Cardiac ventricle fibroblast (primary cell): Measurements from ENCODE around the gene SPO11. TPM values are rescaled to one million over a fixed set of nuclear protein-coding genes. Genes with fewer than 3 reads are reported as not detected.

Source experiments
- total RNA-seq: library from RNA; depleted of rRNA; stranded (reverse); fragments of >200 nt; gene quantifications from 2 replicates; pipeline ENCODE4 v1.2.3, GENCODE V29; 2015

The SPO11 gene, protein sequence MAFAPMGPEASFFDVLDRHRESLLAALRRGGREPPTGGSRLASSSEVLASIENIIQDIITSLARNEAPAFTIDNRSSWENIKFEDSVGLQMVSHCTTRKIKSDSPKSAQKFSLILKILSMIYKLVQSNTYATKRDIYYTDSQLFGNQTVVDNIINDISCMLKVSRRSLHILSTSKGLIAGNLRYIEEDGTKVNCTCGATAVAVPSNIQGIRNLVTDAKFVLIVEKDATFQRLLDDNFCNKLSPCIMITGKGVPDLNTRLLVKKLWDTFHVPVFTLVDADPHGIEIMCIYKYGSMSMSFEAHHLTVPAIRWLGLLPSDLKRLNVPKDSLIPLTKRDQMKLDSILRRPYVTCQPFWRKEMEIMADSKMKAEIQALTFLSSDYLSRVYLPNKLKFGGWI
- total RNA-seq, result not detected in 2 replicates

DNA sequence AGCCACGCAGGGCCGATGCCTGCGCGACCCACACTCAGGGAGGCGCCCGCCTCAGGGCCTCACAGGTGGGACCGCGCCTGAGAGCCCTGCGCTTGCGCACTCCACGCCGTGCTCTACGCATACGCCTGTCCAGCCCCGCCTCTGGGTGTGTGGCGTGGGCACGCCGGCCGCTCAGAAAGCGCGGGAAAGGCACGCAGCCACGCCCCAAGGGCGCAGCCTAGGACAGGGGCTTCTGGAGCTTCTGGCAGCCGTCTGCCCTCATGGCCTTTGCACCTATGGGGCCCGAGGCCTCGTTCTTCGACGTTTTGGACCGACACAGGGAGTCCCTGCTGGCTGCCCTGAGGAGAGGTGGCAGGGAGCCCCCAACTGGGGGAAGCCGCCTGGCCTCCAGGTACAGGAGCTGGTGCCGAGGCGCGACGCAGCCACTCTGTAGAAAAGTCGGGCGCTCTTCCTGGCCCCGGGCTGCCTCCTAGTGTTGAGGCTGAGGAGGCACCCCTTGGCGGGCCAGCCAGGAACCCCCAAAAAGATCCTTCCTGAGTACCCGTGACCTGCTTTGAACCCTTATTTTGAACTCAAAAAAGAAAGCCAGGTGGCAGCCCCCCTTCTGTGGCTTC is at the start of gene SPO11:
TSS of gene SPO11 (plus strand) at position 196 of the 614 bp plus-strand sequence. CDS start at position 261, 65 bp downstream.

DNA sequence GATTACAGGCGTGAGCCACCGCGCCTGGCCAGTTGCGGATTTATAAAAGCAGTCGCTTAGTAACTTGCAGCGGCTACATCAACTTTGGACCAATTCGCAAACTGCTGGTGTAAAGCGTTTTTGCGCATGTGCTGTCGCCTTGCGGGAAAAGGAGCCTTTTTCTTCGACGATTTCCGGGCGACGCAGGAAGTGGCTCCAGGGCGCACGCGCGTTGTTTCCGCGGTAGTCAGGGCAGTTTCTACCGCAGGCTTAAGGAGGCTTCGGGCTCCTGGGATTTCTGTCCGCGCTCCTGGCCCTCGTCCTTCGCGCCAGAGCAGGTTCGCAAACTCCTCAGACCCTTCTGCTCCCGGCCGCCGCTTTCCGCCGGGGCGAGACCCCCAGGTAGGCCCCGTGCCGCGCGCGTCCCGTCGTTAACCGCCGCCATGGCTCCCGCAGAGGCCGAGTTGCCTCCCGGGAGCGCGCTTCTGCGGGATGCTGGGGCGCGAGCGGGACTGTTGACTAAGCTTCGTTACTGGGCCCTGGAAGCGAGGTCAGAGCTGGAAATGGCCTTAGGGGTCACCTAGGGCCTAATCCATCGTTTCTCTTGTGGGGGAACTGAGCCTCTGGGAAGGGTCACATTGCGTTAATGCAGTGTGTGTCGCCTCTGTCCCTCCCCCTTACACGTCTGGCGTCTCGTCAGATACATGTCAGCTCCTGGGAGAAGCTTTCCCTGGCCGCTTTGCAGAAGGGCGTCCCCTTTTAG is 21.6 kb downstream of the SPO11 start, which contains the start of gene RAE1:
TSS of gene RAE1 (plus strand) at position 214 of the 742 bp plus-strand sequence. CDS start 2,784 bp downstream, outside the sequence.

DNA sequence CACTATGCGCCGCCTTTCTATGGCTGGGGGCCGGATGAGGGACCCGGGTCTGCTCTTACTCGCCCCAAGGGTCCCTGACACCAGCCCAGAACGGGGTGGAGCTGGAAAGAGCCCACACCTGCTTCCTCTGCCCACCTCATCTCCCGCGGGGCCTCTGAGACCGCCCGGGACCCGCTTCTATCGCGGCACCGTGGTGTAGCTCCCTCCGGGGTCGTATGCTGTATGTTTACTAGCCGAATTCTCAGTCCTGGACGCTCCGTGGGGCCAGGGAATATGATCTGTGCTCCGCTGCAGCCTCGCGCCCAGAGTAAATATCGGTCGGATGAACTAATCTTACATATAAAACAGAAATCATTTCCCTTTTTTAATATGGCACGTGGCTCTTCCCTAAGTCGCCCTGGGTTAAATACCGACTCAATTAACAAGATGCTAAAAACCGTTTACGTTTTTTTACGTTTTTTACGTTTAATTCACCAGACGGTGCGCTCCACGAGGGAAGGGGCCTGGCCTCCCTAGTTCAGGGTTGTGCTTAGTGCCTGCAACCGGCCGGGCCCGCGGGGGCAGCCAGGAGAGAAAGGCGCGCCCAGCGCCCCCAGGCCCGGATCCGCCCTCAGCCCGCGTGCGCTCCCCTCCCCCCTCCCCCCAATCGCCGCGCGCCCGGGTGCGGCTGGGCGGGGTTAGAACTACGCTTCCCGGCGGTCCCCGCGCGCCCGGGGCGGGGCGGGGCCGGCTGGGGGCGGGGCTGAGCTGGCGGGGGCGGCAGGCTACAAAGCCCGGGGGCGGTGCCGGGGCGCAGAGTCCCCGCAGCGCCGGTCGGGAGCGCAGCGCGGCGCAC is 61.2 kb downstream of the SPO11 start, which contains the start of gene RBM38:
TSS of gene RBM38 (plus strand) at position 793 of the 835 bp plus-strand sequence. CDS start 186 bp downstream, outside the sequence.

Other genes with a start within 250 kb of the SPO11 start
- gene BMP7, start 63.2 kb upstream of the SPO11 start, total RNA-seq, result not detected in 2 replicates
- gene RAE1, start 21.5 kb downstream of the SPO11 start, total RNA-seq, result 20.1 and 29.6 TPM in 2 replicates
- gene RBM38, start 61.6 kb downstream of the SPO11 start, total RNA-seq, result 5.5 and 5.6 TPM in 2 replicates
- gene CTCFL, start 195.3 kb downstream of the SPO11 start, total RNA-seq, result not detected in 2 replicates
- 0.15 TPM in 1 of 2 replicates, not detected in the other for gene PCK1, start 231.3 kb downstream of the SPO11 start, total RNA-seq